PC-9 (cell line): ENCODE data around the gene PDLIM5. TPM values are rescaled to one million over a fixed set of nuclear protein-coding genes. Genes with fewer than 3 reads are reported as not detected.

Experiments
- BruUV-seq: library from RNA; stranded (reverse); fragments of 400-500 nt; replicated peaks from 2 replicates; lab custom pipeline; 2021; lab: Mats Ljungman, UMichigan
- CTCF ChIA-PET: fragments of 300-600 bp; sonication (Branson Sonifier 250); formaldehyde crosslinking; loops from one replicate; lab custom pipeline; 2022; ENCODE audit warnings: antibody characterized with exemption; lab: Charles Lee
- POLR2A ChIA-PET: fragments of 300-600 bp; sonication (Branson Sonifier 250); formaldehyde crosslinking; loops from one replicate; lab custom pipeline; 2022; ENCODE audit warnings: antibody characterized with exemption; ENCODE audit not compliant: unreplicated experiment; lab: Charles Lee
- DNase-seq, 2 experiments: peaks; one replicate each; pipeline versions ENCODE4 v3.0.0 to v3.0.0-alpha.2; 2015 to 2022; ENCODE audit warnings: mixed read lengths in 1 of 2
- H2AFZ ChIP-seq: fragments of 200-600 bp; sonication (generic); 2 replicates; pipeline ENCODE4 v1.8.1; 2017; ENCODE audit warnings: antibody characterized with exemption
- H3F3A ChIP-seq: fragments of 200-600 bp; sonication (generic); 2 replicates; pipeline ENCODE4 v1.8.1; 2017; ENCODE audit warnings: antibody characterized with exemption, mild to moderate bottlenecking, low read depth; ENCODE audit not compliant: insufficient read depth
- H3K27ac ChIP-seq: fragments of 200-600 bp; sonication (generic); 2 replicates; pipeline ENCODE4 v1.6.1; 2016; ENCODE audit warnings: mixed run types
- H3K27me3 ChIP-seq: fragments of 200-600 bp; sonication (generic); 2 replicates; pipeline ENCODE4 v1.6.1; 2016; ENCODE audit warnings: low read depth, mixed run types; ENCODE audit not compliant: insufficient read depth
- H3K36me3 ChIP-seq: fragments of 200-600 bp; sonication (generic); 2 replicates; pipeline ENCODE4 v1.6.1; 2016; ENCODE audit warnings: low read depth, mixed run types
- H3K4me1 ChIP-seq: fragments of 200-600 bp; sonication (generic); replicated peaks from 2 replicates; pipeline ENCODE4 v1.6.1; 2016; ENCODE audit warnings: mixed run types; ENCODE audit not compliant: insufficient read depth
- H3K4me2 ChIP-seq: fragments of 200-600 bp; sonication (generic); 2 replicates; pipeline ENCODE4 v1.6.1; 2017; ENCODE audit warnings: mixed run types
- H3K4me3 ChIP-seq: fragments of 200-600 bp; sonication (generic); 2 replicates; pipeline ENCODE4 v1.6.1; 2016; ENCODE audit warnings: mixed run types
- H3K79me2 ChIP-seq: fragments of 200-600 bp; sonication (generic); 2 replicates; pipeline ENCODE4 v1.6.1; 2017; ENCODE audit warnings: low read depth, mixed run types
- H3K9me2 ChIP-seq: fragments of 200-600 bp; sonication (generic); 2 replicates; pipeline ENCODE4 v1.8.1; 2017; ENCODE audit warnings: mild to moderate bottlenecking; ENCODE audit not compliant: insufficient read depth
- H3K9me3 ChIP-seq: fragments of 200-600 bp; sonication (generic); 2 replicates; pipeline ENCODE4 v1.8.1; 2016; ENCODE audit warnings: low read depth; ENCODE audit not compliant: insufficient read depth
- H4K20me1 ChIP-seq: fragments of 200-600 bp; sonication (generic); 2 replicates; pipeline ENCODE4 v1.8.1; 2017; ENCODE audit not compliant: insufficient read depth
- EZH2 ChIP-seq: fragments of 200-600 bp; sonication (generic); IDR thresholded peaks from 2 replicates; pipeline ENCODE4 v1.8.0; 2017; ENCODE audit warnings: antibody characterized with exemption, low read depth
- intact Hi-C: fragments of 100-400 bp; cut with micrococcal nuclease; formaldehyde crosslinking; loops from one replicate; pipeline ENCODE4 v1.10.0; 2022; ENCODE audit not compliant: unreplicated experiment
- total RNA-seq: library from RNA; stranded (reverse); gene quantifications from 2 replicates; pipeline ENCODE4 v1.2.3, GENCODE V29; 2021
- TF ChIP-seq, protein P1 (sequence below): fragments of 200-600 bp; sonication (generic); conservative IDR thresholded peaks from 2 replicates; pipeline ENCODE4 v1.6.1; 2017; ENCODE audit warnings: mixed run types, antibody characterized with exemption, mild to moderate bottlenecking, moderate library complexity

PDLIM5 gene
- total RNA-seq, 1 experiment from 2014 or later: 130 TPM

GRCh38 chr4:94544811-94545210, 93.1 kb downstream of the PDLIM5 start:
- H2AFZ ChIP-seq: no peak overlapping the region
- H3K27ac ChIP-seq: peak overlapping the region; percentile 92
- BruUV-seq: no TSS peak
- H3K27me3 ChIP-seq: no peaks in the 10 kb centered on the region
- intact Hi-C loops: loop anchor here (1.0 to 5.0 kb wide), 2 partner anchors 60 to 542 kb away; no protein-coding TSS in a partner anchor
- ChIA-PET POLR2A (interaction anchor here (0.7 kb wide), 1 partner anchor 55 kb away, joined by 7 read pairs; no protein-coding TSS in a partner anchor), CTCF (no interaction called here)
- DNase-seq: peak in 1 of 2 experiments; percentile 91
- no peaks in the 10 kb centered on the region for H4K20me1 ChIP-seq
- no peaks in the 10 kb centered on the region; the same call in 1 of the 2 replicates for H3K36me3 ChIP-seq
- H3F3A ChIP-seq: peaks cover 60% of the 10 kb centered on the region
- peaks cover 33% of the 10 kb centered on the region; the same call in 1 of the 2 replicates for H3K79me2 ChIP-seq
- TF ChIP-seq, protein P1, sequence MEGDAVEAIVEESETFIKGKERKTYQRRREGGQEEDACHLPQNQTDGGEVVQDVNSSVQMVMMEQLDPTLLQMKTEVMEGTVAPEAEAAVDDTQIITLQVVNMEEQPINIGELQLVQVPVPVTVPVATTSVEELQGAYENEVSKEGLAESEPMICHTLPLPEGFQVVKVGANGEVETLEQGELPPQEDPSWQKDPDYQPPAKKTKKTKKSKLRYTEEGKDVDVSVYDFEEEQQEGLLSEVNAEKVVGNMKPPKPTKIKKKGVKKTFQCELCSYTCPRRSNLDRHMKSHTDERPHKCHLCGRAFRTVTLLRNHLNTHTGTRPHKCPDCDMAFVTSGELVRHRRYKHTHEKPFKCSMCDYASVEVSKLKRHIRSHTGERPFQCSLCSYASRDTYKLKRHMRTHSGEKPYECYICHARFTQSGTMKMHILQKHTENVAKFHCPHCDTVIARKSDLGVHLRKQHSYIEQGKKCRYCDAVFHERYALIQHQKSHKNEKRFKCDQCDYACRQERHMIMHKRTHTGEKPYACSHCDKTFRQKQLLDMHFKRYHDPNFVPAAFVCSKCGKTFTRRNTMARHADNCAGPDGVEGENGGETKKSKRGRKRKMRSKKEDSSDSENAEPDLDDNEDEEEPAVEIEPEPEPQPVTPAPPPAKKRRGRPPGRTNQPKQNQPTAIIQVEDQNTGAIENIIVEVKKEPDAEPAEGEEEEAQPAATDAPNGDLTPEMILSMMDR: no peak
- TF ChIP-seq EZH2: no peak
- H3K9me2 ChIP-seq: no peaks in the 10 kb centered on the region
- H3K9me3 ChIP-seq: peaks cover 12% of the 10 kb centered on the region; the same call in 1 of the 2 replicates
- peak overlapping the region; percentile 18; the same call in 1 of the 2 replicates for H3K4me3 ChIP-seq
- peaks cover 72% of the 10 kb centered on the region for H3K4me1 ChIP-seq
- H3K4me2 ChIP-seq: peak overlapping the region; percentile 64

DNA sequence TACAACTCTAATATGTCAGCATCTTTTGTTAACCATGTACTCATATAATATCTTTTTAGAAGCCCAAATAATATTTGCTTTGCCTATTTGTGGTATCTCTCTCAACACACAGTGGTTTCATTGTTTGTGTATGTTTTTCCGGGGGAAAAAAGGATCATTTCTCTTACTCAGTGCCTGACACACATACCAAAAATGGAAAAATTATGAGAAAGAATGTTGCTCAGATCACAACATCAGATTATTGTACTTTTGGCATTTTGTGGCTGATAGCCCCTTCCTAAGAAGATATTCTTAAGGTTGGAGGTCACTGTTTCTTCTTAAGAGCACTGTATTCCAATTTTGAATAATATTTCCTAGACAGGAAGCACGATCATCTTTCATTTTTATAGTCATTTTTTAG, 93.6 kb downstream of the PDLIM5 start:
- H3K9me3 ChIP-seq: peaks cover 12% of the 10 kb centered on the region; the same call in 1 of the 2 replicates
- intact Hi-C loops: loop anchor here (1.0 to 5.0 kb wide), 2 partner anchors 60 to 542 kb away; no protein-coding TSS in a partner anchor
- POLR2A ChIA-PET: no interaction called here
- CTCF ChIA-PET: no interaction called here
- H3K4me3 ChIP-seq: peak overlapping the region; percentile 18; the same call in 1 of the 2 replicates
- peak in 1 of 2 experiments; percentile 85 for DNase-seq
- peaks cover 35% of the 10 kb centered on the region; the same call in 1 of the 2 replicates for H3K79me2 ChIP-seq
- H3K4me2 ChIP-seq: peak overlapping the region; percentile 64
- no peaks in the 10 kb centered on the region; the same call in 1 of the 2 replicates for H3K36me3 ChIP-seq
- no peaks in the 10 kb centered on the region for H3K27me3 ChIP-seq
- H2AFZ ChIP-seq: 0 out of 2 replicates have a peak overlapping the region, but pooled peaks have one; percentile 62
- no TSS peak for BruUV-seq
- H3K9me2 ChIP-seq: no peaks in the 10 kb centered on the region
- peaks cover 68% of the 10 kb centered on the region for H3K4me1 ChIP-seq
- no peaks in the 10 kb centered on the region for H4K20me1 ChIP-seq
- peak overlapping the region; percentile 92 for H3K27ac ChIP-seq
- peaks cover 56% of the 10 kb centered on the region for H3F3A ChIP-seq
- TF ChIP-seq, protein P1: no peak
- no peak for TF ChIP-seq EZH2

- ChIA-PET POLR2A (no interaction called here), CTCF (no interaction called here)
- no peaks in the 10 kb centered on the region for H3K27me3 ChIP-seq
- H3K79me2 ChIP-seq: peaks cover 36% of the 10 kb centered on the region; the same call in 1 of the 2 replicates
- H3K27ac ChIP-seq: peak overlapping the region; percentile 94
- H4K20me1 ChIP-seq: no peaks in the 10 kb centered on the region
- H3K4me3 ChIP-seq: no peak overlapping the region
- intact Hi-C loops: loop anchor here (5.0 kb wide), 1 partner anchor 540 kb away; no protein-coding TSS in a partner anchor
- H3K9me2 ChIP-seq: no peaks in the 10 kb centered on the region
- peaks cover 44% of the 10 kb centered on the region for H3F3A ChIP-seq
- H3K4me2 ChIP-seq: peak overlapping the region; percentile 70; the same call in 1 of the 2 replicates
- no peaks in the 10 kb centered on the region; the same call in 1 of the 2 replicates for H3K36me3 ChIP-seq
- no peak overlapping the region for H2AFZ ChIP-seq
- TF ChIP-seq, protein P1: no peak
- TF ChIP-seq EZH2: no peak
- DNase-seq: no peak
- H3K9me3 ChIP-seq: peaks cover 12% of the 10 kb centered on the region; the same call in 1 of the 2 replicates
- BruUV-seq: no TSS peak
- H3K4me1 ChIP-seq: peaks cover 52% of the 10 kb centered on the region
These were observed 95.2 kb downstream of the PDLIM5 start for GRCh38 chr4:94546949-94547348.
